Kidney capillary endothelial cell (primary cell): ENCODE data around the gene TMEM203.

ENCODE experiments used
- DNase-seq: peaks from one replicate; pipeline ENCODE4 v3.0.0-alpha.2; 2018; ENCODE audit warnings: low spot score

Gene TMEM203

DNA sequence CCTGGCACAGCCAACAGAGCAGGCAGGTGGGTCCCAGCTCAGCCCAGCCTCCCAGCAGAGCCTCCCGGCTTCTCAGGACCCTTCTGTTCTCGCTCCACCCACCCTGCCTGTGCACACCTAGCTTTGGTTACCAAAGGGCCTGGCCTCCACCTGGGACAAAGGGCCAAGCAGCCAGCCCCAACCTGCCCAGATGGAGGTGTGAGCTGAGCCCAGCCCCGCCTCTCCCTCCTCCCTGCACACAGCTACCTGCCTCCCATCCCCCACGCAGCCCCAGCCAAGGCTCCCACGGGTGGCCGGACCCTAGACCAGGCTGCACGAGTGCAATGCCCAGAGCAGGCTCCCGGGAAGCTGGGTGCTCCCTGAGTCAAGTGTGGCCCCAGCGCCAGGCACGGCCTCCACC, 10.5 kb downstream of the TMEM203 start:
- no peak for DNase-seq

DNA sequence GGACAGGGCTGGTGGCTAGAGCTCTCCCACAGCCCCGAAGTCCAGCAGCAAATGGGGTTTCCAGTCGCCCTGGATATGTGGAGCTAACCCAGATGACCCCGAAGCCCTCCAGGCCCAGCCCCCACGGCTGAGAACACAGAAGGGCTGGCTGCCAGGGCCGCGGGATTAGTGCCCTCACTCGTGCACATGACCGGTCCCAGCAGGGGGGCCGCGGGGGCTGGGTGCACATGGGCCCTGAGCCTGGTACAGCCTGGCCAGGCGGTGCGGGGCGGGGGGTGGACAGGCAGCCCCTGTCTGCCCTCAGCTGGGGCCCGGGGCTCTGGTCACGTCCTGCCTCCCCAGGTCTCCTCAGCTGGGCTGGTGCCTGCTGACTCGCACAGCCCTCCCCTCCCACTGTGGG, 11.1 kb downstream of the TMEM203 start:
- no peak for DNase-seq

DNA sequence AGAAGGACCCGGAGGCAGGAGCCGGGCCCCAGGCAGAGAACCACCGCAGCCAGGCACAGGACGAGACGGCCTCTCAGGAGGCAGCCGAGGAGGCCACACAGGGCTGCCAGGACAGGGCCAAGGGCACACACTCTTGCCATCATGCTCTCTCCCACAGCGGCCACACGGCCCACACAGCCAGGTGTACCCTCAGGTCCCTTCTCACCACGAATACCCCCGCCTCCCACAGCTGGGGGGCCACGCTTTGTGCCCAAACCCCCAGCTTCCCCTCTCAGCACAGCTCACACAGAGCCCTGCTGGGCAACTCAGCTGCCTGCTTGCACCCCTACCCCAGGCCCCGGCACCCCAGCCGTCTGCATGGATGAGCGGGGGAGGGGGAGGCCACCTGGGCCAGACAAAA, 11.7 kb downstream of the TMEM203 start:
- no peak for DNase-seq

DNA sequence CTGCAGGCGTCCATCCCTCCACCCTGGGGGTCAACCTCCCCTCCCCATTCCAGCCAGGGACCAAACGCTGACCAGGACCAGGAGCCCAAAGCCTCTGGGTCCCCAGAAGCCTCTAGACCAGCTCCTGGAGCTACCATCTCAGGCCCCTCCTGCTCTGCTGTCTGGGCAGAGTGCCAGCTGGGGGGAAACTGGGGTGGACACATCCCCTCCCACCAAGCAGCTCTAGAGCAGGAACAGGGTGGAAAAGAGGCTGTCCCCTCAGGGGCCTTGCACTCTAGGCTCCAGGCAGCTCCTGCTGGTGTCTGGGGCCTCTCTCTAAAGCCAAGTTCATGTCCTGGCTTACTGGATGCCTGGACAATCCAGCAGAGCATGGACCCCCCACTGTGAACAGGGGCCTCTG, 12.6 kb downstream of the TMEM203 start:
- no peak for DNase-seq

DNA sequence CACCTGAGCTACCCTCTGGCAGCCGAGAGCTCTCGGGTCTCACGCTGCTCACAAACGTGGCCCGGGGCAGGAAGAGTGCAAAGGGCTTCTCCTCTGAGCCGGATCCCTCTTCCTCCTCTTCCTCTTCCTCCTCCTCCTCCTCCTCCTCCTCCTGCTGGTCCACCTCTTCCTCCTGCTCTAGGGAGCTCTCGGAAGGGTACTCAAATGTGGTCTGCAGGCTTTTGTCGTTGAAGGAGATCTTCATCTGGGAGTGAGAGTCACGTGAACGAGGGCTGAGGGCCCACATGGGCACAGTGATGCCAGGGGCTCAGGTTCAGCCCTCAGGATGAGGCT, 13.0 kb downstream of the TMEM203 start:
- DNase-seq: no peak

DNA sequence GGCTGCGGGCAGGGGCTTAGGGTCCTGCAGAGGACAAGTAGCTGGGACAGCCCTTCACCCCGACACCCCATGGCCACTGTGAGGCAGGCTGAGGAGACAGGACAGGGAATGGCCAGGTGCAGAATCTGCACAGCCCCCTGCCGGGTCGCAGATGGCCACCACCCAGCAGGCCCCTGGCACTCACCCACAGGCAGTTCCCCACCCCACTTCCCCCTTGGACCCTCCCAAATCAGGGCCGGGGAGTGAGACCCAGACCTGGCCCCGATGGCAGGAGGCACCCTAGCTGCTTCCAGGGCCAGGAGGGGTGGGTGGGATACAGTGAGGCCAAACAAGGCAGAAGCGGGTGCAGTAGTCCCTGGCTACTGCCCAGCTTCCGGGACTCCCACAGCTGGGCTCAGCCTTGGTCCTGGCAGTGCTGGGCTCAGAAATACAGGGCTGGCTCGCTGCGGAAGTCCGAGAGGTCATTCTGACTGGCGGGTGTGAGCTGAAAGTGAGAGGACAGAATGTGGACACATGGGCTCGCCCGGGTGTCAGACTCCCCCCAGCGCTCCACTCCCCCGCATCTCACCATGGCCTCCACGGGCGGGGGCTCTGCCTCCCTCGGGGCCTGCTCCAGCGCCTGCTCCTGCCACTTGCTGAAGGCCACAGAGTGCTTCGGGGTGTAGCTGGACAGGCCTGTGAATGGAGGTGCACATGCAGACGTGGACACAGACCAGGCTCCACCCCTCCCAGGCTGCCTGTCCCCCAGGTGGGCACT, 13.6 kb downstream of the TMEM203 start:
- no peak for DNase-seq

DNA sequence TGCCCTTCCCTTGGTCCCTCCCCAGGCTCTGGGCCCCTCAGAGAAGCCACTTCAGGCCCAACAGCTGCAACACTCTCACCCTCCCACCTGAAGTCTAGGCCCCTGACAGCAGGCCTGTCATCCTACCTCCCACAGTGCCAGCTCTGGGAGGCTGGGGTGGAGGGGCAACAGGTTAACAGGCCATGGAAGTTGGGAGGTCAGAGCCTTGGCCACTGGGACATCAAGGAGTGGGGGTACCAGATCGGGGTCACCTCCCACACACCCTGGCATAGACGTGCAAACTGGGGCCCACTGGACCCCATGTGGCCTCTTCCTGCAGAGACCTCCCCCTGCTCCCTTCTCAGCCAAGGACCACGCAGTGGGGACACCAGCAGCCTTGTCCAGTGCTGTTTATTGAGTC, 14.2 kb downstream of the TMEM203 start:
- no peak for DNase-seq

DNA sequence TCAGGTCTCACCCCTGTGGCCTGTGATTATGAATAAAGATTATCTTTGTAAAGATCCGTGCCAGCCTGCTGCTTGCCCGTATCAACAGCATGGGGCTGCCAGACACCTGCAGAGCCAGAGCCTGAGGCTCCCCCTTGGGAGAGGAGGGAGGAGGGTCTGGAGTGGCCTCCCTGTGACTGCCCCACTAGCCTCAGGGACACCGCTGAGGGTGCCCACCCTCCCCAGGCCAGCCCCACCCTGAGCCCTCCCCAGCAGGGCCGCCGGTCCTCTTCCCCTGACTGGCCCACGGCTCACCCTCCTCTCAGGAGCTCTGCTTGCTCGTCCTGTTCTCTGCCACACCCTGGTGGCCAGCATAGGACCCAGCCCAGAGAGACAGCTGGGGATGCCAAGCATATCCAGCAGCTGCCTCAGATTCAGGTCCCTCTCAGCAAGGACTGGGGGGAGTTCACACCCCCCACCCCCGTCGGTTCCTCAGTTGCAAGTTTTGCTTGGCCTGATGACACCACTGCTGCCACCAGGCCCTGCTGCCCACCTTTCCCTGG, 15.1 kb downstream of the TMEM203 start:
- no peak for DNase-seq

DNA sequence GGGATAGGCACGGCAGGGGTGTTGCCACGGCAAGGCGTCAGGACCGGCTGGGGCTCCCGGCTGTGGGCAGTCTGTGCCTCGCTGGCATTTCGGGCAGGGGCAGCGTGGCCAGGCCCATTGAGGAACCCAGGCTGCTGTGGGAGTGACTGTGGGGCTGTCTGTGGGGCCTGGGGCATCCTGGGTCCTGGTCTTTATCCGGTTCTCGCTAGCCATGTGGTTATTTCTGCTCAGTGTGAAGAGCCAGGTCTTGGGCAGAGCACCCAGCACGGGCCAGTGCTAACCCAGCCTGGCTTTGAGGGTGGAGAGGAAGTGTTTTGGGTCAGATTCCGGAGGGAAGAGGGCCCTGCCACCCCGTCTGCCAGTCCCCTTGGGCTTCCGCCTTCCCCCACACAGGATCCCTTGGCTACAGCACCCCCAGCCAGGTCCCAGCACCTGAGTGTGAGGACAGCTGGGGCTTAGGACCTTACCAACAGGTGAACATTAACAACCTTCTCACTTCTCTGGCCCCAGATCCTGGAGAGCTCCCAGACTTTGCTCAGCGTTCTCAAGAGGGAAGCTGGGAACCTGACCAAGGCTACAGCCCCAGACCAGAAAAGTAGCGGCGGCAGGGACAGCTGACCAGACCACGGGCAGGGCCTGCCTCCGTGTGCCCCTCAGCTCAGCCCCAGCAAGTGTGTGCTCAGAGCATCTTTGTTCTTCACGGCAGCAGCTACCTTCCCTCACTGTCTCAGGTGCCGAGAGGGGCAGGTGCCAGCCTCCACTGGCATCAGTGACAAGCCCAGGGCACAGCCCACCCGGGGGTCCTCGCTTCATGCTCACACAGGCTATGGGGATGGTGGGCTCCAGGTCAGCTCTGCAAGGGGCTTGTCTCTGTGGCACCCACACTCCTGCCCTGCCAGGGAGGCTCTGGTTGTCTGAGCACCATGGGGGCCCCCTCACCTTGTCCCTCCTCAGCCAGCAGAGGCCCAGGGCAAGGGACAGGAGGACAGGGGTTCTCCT, 15.9 kb downstream of the TMEM203 start:
- DNase-seq: no peak

DNA sequence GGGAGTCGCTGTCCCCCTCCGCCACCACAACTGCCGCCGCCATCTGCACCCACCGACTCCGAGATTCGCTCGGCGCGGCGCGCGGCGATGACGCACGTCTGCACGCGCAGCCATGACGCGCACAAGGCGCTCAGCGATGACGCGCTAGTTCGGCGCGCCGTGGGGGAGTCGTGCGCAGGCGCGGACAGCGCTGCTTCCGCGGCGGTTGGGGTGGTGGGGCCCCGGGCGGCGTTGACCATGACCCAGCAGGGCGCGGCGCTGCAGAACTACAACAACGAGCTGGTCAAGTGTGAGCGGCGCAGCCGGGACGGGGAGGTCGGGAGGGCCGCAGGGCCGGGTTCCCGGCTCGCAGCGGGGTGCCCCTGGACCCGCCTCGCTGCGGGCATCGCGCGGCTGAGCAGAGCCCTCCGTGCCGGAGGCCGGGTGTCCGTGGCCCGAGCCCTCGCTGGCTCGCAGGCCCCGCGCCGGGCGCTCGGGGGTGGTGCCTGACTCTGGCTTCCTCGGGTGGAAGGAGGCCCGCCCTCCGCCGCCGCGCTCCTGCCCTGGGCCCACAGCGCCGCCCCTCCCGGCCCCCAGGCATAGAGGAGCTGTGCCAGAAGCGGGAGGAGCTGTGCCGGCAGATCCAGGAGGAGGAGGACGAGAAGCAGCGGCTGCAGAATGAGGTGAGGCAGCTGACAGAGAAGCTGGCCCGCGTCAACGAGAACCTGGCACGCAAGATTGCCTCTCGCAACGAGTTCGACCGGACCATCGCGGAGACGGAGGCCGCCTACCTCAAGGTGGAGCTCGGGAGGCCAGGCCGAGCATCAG, 16.8 kb downstream of the TMEM203 start, which contains the start of the genes ANAPC2 and SSNA1:
TSS of gene ANAPC2 (minus strand) at position 71 of the 807 bp plus-strand sequence. CDS start at position 43, 28 bp downstream.
TSS of gene SSNA1 (plus strand) at position 187 of the 807 bp plus-strand sequence. CDS start at position 238, 51 bp downstream.
- peak; percentile 91 for DNase-seq

DNA sequence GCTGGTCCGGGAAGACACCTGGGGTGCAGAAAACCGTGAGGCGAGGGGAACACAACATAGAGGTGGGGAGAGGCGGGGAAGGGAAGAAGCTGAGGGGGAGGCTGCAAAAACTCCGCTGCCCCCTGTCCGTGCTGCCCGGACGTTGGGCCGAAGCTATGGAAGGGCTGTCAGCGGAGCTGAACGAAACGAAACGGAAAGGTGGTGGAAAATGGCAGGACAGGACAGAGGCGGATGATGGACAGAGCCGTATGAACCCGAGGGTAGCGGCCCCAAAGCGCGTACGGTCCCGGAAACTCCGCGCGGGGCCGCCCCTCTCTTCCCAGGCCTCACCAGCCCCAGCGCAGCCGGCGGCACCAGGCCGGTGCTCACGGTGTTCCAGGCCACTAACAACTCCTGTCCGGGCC, 17.4 kb downstream of the TMEM203 start:
- no peak for DNase-seq

DNA sequence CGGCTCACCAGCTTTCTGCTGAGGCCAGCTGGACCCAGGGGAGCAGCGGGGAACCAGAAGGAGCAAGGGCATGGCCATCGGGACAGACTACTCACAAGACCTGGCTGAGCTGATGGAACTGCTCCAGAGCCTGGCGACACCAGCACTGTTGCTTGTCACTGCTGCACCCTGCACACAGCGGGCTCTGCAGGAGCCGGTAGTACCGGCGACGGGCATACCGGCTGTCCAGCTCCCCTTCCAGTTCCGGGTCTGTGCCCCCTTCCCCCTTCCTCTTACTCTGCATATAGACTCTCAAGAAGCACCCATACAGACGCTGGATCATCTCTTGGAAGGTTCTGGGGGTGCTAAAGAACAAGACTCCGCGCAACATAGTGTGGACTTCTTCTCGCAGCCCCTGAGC, 18.1 kb downstream of the TMEM203 start:
- no peak for DNase-seq

DNA sequence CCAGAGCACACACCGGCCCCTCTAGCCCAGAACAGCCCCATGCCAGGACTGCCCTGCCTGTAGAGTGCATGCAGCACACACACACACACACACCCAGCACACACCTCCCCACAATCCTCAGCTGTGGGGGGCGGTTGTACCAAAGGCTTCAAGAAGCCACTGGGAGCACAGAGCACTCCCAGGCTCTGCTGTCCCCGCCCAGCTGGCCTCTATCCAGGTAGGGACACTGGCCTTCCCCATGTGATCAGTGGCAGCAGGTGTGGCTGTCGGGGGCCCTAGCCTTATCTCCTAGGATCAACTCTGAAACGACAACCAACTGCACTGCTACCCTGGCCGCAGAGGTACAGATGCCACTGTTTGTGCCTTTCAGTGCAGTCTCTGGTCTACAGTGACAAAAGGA, 19.1 kb downstream of the TMEM203 start:
- no peak for DNase-seq

DNA sequence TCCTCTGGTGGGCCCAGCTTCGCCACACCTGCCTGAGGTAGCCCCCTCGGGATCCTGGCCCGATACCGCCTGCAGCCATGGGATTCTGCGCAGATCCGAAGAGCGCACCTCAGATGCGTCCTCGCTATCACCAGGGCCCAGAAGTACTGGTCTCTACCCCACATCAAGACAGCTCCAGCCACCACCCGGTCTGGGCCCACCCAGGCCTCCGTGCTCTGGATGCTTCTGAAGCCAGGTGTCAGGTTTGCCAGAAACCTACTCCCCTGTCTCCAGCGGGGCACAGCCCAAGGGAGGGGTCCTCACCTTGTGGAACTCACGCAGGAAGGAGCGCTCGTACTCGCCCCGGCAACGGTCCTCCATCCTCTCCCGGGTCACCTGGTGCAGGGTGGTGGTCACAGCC, 19.5 kb downstream of the TMEM203 start:
- DNase-seq: no peak

DNA sequence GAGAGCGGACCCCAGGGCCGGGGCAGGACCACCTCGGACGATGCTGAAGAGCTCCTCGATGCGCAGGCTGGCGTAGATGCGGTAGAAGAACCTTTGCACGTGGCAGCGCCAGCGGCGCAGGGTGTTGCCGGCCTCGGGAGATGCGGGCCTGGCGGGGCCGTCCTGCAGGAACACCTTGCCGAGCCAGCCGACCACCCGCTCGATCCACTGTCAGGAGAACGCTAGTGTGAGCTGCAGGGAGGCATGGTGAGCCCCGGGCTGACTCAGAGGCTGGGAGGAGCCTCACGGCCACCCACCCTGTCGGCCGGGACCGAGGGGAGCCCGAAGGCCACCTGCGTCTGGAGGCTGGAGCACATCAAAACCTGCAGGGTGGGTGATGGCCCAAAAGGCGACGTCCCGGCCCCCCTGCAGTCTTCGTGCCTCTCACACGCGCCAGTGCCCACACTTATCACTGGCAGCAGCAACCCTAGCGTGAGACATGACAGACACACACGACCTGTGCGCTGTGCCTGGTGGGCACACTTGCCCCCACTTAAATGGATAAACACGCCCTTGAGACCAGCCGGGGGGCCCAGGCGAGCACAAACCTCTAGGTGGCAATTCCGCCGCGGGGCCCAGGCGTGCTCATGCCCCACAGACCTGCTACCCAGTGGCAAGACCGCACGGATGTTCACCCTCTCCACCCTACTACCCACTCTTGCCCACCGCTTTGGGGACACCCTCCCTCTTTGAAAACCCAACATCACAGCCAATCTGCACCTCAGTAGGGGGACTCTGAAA, 20.4 kb downstream of the TMEM203 start:
- no peak for DNase-seq

DNA sequence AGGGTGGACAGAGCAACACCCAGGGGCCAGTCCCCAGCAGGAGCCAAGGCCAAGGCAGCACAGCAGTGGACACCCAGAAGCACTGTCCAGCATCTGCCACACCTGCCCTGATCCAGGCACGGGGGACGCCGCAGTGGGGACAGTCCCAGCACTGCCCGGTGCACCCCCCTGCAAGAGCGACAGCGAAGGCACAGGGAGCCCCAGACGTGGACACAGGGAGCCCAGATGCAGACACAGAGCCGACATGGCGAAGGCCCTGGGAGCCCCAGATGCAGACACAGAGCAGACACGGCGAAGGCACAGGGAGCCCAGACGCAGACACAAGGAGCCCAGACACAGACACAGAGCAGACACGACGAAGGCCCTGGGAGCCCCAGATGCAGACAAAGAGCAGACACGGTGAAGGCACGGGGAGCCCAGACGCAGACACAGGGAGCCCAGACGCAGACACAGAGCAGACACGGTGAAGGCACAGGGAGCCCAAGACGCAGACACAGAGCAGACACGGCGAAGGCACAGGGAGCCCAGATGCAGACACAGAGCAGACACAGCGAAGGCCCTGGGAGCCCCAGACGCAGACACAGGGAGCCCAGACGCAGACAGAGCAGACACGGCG, 21.4 kb downstream of the TMEM203 start:
- no peak for DNase-seq

DNA sequence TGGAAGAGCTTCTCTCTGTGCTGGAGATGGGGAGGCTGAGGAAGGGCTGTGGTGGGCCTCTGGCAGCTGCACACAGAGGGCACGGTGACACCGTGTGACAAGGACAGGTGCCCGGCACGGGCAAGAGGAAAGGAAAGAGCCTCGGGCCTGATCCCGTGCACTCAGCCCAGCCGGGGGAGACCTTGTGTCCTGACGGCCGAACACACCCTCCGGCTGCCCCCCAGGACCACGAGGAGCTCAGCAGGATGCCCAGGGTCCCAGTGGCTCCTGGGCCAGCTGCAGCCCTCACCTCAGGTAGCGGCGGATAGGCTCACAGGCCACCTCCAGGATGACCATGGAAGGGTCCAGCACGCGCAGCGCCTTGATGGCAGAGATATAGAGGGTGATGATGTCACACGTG, 22.6 kb downstream of the TMEM203 start:
- no peak for DNase-seq

DNA sequence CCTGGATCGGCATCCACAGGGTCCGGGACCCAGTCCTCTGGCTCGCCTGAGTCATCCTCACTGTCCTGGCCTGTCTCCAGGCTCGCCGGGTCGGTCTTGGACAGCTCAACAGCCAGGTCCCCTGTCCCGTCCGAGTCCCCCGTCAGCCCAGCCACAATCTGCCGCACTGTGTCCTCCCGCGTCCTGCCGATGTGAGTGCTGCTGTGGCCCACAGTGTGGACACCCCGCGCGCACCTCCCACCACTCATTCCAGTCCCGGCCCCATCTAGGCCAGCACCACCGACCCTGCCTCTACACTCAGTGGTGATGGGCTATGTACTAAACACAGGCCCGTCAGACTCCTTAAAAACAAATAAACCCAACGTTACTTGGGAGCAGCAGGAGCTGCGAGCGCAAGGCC, 23.8 kb downstream of the TMEM203 start:
- no peak for DNase-seq

DNA sequence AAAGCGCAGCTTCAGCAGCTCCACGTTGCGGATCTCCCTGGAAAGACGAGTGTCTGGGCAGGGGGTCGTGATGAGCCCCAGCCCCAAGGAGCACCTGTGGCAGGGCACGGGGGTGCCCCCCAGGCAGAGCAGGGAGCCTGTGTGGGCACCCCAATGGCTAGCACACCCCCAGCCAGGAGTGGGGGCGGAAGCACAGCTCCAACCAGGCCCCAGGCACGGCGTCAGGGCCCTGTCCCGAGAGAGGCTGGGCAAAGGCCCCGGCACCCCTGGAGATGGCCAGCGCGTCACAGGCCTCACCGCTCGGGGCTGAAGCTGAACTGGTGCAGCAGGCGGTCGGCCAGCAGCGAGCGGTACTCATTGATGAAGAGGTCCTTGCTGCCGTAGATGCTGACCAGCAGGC, 25.0 kb downstream of the TMEM203 start:
- no peak for DNase-seq

DNA sequence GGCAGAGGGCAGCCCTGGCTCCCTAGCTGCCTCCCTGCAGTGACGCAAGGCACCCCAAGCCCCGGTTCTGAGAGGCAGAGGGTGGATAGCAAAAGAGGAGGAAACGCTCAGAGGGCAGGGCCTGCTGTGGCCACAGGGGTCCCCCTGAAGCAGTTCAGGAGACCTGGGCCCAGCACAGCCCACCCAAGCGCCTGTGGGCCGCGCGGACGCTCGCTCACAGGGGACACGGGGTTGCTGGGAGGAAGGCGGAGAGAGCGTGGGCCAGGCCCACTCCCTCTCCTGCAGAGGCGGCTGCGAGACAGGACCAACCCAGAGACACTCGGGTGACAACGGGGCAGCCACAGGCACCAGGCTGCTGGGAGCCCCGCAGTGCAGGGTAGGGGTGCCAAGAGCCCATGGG, 25.7 kb downstream of the TMEM203 start:
- no peak for DNase-seq
